Activated T-cell treated with anti-CD3 and anti-CD28 coated beads, Interleukin-2, amount 50 U/mL, for 48 hours (primary cell): Measurements from ENCODE around the gene RBSN.
A peak's percentile ranks its signal among the peaks of the same experiment; 100 is the strongest.

Experiments
- DNase-seq, 2 experiments: peaks; one replicate each; pipeline ENCODE4 v3.0.0-alpha.2; 2020

The RBSN gene

GRCh38 chr3:15055019-15055557 lies 43.9 kb downstream of the RBSN start:
- DNase-seq, result peak; percentile 78

- no peak for DNase-seq
Measured at GRCh38 chr3:15053541-15053940, 45.4 kb downstream of the RBSN start.

DNA sequence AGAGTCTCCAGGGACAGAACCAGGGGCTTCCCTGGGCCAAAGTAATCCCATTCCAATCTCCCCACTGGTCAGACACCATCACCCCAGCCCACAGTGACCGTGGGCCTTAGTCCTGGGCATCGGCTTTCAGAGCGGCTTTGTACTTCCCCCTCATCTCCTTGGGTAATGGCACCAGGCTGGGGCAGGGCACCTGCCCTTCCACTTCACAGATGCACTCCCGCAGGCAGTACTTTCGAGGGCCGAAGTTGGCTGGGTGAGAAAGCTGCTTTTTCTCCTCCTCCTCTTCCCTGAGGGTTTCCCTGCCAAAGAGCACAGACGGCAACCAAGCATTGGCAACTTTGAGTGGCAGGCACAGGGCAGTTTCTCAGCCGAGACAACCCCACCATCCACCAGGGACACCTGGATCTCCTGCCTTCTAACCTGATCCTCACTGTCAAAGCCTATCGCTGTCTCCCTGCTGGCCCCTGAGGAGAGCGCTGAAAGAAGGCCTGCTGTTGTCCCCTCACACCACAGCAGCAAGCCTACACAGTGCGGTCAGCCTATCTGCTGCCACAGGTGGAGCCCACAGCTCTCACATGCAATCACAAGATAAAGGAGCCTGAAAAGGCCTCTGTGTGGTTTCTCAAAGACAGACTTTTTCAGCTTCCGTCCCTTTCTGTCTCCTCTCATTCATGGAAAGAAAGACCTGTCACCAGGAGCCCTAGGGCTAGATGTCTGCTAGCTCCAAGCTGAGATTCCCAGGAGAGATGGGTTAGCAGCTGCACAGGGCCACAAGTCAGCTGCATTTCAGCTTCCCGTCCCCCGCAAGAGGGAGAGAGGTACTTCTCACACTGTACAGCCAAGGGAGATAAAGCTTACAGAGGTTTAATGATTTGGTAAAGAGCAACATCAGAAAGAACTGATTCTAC lies 46.4 kb downstream of the RBSN start:
- no peak for DNase-seq

DNA sequence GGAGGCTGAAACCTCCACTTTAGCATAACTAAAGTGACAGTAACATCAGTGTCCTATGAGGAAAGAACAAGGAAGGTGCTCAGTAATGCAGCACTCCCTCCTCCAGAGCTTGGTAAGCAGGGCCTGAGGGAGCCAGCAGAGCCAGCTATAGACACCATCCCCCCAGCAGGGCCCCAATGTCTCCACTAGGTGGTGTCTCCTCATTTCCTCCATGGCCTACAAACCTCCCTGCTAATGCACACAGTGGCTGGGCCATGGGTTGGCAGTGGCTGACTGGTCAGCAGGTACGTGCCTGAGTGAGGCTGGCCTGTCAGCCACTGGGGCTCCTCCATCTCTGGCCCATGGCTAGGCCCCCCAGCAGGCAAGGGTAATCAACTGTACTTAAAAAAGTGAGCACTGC lies 47.4 kb downstream of the RBSN start:
- DNase-seq, result peak; percentile 65 to 70

DNA sequence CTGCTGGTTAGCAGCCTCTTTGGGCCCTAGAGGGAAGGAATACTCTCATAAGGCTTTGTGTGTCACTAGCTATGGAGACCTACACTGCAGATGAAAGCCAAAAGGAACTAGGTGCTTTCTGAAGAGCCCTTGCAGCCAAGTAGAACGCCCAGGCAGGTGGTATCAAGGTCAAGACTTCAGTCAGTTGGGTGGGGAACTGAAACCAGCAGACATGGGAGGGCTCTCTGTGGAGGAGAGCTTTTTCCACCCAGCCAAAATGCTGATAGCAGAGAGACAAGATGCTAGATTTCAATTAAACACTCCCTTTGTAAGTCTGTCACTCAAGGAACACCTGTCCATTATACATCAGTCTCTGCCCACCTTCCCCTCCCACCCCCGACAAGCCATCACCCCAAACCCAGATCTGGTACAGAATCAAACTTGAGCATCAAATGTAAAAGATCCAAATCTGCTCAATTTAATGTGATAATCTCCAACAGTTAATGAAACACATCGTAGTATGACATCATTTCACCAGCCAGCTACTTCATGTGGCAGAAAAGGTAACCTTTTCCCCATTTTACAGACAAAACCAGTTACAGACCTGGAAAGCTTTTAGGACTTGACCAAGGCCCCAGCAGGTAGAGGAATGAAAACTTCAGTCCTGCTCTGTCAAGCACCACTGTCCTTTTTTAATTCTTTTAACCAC lies 48.4 kb downstream of the RBSN start:
- DNase-seq, result no peak

- no peak for DNase-seq
Measured at GRCh38 chr3:15049584-15049983, 49.4 kb downstream of the RBSN start.

GRCh38 chr3:15045667-15046066 lies 53.3 kb downstream of the RBSN start:
- DNase-seq, result no peak

DNA sequence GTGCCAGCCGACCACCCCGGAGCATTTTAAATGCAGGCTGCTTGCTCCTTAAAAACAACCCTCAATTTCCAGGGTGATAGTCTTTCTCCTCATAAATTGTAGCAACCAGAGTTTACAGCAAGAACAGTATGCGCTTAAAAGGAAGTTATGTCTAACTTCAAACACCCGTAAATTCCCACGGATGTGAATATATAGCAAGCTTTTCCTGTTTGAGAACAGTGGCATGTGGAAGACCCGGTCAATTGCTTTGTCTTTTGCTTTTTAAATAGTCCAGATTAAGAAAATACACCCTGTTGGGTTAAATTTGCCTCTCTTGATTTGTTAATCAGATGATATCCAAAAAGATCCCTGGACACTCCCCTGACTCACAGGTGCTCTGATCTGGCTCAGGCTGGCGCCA lies 54.6 kb downstream of the RBSN start:
- no peak for DNase-seq

DNA sequence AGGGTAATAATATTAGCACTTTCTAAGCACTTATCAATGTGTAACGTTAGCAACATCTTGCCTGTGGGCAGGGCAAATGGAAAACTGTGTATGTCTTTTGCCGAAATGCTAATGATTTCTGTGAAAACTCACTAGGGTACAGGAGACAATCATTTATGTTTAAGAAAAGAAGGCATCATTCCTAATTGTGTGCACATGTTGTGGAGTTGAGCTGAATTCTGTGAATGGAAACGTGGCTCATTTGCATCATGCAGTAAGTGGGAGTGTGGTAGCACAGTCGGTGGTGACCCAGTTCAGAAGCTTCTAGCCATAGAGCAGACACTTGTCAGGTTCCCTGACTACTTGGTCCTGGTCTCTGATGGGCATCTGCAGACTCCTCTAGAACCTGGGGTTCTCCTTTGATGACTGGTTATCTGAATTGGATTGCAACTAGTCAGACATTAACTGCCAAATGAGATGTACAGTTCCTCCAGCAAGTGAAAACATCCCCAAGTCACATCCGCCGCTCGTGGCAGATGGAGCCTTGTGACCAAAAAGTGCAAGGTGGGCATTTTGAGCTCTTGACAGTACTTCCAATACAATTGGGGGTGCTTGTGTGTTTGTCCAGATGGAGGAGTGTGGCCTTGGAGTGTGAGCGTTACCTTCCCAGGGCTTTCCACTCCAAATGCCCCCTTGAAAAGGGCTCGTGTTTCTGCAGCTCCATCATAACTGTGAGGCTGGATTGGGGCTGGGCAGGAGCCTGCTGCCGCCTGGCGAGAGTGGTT lies 55.4 kb downstream of the RBSN start:
- no peak for DNase-seq

DNA sequence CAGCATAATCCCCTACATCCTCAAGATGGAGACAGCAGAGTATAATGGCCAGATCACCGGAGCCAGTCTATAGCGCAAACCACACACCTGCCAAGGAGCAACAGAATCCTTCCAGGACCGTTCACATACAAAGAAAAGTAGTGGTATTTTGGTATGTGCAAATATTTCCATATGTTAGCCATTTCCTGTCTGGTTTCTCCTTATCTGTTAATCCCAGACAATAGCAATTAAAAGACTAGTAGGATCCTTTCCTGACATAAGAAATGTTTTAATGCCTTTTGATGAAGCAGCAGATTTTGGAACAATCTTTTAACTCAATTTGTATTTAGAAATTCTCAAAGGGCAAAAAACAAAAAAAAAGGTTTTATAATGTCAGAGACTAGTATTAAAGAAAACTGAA lies 56.0 kb downstream of the RBSN start:
- DNase-seq, result no peak

- no peak for DNase-seq
Measured at GRCh38 chr3:15041950-15042349, 57.0 kb downstream of the RBSN start.

- DNase-seq, result no peak
Measured at GRCh38 chr3:15040844-15041243, 58.1 kb downstream of the RBSN start.

DNA sequence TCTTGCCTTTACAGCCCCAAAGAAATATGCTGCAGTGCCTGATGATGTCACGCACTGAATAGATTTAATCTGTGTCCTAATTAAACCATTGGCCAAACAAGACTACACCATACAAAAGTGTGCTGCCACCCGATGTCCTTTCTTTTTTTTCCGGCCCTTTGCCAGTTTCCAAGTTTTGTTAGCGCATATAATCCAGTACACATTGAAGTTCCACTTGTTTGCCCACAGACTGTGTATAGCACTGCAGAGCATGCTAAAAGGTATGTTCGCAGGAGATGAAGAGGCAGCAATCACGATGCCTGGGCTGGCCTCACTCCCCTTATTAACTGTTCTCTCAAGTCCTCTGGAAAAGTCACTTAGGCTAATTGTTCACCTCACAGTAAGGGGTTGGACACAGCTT lies 60.6 kb downstream of the RBSN start:
- DNase-seq, result no peak

DNA sequence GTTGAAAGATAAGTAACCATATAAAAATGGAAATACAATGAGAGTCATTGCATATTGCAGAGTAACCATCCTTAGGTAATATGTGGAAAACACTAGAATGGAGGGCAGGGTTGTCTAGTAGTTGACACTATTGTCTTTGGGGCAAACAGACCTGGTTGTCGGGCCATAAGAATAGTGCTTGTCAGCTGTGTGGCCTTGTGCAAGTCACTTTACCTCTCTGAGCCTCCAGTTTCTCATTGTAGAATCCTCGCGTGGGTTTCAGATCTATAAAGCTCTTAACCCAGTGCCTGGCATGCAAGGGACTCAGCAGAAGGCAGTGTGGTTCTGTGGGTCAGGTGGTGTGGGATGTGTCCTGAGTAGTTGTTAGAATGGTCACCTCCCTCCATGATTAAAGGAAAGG lies 65.8 kb downstream of the RBSN start:
- DNase-seq, result no peak

- DNase-seq, result no peak
Measured at GRCh38 chr3:15032650-15033049, 66.3 kb downstream of the RBSN start.

DNA sequence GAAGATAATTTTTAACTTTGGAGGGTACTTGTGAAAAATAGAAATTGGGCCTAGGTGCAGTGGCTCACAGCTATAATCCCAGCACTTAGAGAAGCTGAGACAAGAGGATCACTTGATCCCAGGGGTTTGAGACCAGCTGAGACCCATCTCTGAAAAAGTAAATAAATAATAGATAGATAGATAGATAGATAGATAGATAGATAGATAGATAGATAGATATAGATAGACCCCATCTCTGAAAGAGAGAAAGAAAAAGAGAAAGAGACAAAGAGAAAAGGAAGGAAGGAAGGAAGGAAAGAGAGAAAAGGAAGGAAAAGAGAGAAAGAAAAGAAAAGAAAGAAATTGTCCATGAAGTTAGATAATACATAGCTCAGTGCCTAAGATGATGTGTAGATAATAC lies 69.3 kb downstream of the RBSN start:
- no peak for DNase-seq

GRCh38 chr3:15023719-15024118 lies 75.2 kb downstream of the RBSN start:
- DNase-seq, result no peak

DNA sequence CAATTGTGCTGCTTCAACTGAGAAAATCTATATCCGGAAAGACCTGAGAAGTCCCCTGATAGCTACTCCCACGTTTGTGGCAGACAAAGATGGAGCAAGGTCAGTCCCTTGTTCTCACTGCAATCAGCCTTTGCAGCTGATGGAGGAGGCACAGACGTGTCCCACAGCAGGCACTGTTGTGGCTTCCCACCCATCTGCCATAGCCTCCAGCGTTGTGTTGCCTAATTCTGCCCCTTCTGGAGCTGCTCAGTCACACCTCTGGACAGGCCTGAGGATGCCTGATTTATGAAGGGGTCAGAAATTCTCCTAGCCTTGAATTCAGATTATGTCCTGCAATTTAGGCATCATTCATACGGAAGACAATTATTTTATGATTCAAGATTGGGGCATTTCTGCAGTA lies 75.7 kb downstream of the RBSN start:
- no peak for DNase-seq
